ENCODE results near the gene AMMECR1L.

Gene AMMECR1L

DNA sequence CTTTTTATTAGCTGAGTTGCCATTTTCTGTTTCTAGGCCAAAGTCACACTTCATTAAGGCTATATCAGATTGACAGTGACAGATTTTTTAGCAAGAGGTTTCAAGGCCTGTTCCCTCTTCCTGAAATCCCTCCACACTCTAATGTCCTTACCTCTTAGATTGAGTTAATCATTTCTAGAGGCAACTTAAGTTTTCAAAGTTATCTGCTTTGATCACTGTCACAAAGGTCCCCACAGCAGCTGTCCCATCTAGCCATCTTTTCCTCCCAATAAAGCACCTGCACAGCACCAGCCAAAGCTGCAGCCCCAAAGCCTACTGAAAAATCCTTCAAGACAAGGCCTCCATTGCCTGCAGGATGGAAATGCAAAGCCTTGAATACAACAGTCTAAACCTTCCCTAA is 13.4 kb downstream of the AMMECR1L start:
- Mint-ChIP-seq H3K36me3 (ENCODE audit: low read depth) (peaks cover 52% of the 10 kb centered on the region), H3K9me3 (no peaks in the 10 kb centered on the region), H3K4me3 (no peak overlapping the region), H3K27ac (peak overlapping the region; percentile 73), H3K4me1 (peaks cover 7% of the 10 kb centered on the region), H3K27me3 (ENCODE audit: low read depth, poor library complexity) (peaks cover 7% of the 10 kb centered on the region)
- no peak for DNase-seq
- TF ChIP-seq, protein P1, sequence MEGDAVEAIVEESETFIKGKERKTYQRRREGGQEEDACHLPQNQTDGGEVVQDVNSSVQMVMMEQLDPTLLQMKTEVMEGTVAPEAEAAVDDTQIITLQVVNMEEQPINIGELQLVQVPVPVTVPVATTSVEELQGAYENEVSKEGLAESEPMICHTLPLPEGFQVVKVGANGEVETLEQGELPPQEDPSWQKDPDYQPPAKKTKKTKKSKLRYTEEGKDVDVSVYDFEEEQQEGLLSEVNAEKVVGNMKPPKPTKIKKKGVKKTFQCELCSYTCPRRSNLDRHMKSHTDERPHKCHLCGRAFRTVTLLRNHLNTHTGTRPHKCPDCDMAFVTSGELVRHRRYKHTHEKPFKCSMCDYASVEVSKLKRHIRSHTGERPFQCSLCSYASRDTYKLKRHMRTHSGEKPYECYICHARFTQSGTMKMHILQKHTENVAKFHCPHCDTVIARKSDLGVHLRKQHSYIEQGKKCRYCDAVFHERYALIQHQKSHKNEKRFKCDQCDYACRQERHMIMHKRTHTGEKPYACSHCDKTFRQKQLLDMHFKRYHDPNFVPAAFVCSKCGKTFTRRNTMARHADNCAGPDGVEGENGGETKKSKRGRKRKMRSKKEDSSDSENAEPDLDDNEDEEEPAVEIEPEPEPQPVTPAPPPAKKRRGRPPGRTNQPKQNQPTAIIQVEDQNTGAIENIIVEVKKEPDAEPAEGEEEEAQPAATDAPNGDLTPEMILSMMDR (IDR thresholded peaks at IDR 0.05), result no peak

DNA sequence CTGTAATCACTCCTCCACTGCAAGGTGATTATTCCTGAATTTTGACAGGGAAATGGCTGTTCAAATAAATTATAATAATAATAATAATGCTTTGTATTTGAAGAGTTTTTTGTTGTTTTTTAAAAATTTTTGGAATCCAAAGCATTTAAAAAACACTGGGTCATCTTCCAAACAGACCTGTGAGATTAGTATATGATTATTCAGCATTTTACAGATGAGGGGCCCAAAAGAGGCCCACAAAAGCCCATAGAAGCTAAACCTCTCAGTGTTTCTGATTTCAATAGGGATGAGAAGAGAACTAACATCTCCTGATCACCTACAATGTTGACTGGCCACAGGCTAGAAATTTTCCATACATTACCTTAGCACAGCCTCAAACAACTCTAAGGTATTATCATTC is 19.8 kb downstream of the AMMECR1L start:
- TF ChIP-seq, protein P1 (IDR thresholded peaks at IDR 0.05), result no peak
- H3K27ac Mint-ChIP-seq, result no peak overlapping the region
- DNase-seq, result no peak

DNA sequence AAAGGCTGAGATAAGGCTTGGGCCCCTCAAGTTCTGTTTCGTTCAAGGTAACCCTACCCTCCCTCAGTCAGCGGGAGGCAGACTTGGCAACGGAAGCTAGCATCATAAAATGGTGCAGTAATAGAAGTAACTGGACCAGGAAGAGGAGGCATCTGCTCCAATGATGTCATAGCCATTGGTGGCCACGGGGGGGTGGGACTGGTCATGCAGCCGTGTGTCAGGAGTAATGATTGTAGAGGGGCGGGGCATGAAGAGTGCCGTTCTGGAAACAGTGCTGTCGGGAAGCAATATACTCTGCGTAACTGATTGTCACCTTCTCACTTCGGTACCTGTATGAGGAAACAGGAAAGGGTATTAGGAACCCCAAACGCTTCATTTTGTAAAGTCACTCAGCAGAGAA is 20.9 kb downstream of the AMMECR1L start:
- TF ChIP-seq, protein P1 (IDR thresholded peaks at IDR 0.05), result no peak
- peaks cover 20% of the 10 kb centered on the region for H3K4me1 Mint-ChIP-seq
- H3K9me3 Mint-ChIP-seq, result no peaks in the 10 kb centered on the region
- H3K36me3 Mint-ChIP-seq (ENCODE audit: low read depth), result peaks cover 62% of the 10 kb centered on the region
- H3K27me3 Mint-ChIP-seq (ENCODE audit: low read depth, poor library complexity), result peaks cover 9% of the 10 kb centered on the region
- DNase-seq, result peak; percentile 20
- H3K4me3 Mint-ChIP-seq, result no peak overlapping the region
- H3K27ac Mint-ChIP-seq, result peak overlapping the region; percentile 41

More for the DNA sequence above, 19.8 kb downstream of the AMMECR1L start:
- Mint-ChIP-seq H3K4me1 (peaks cover 10% of the 10 kb centered on the region), H3K27me3 (ENCODE audit: low read depth, poor library complexity) (peaks cover 9% of the 10 kb centered on the region), H3K9me3 (no peaks in the 10 kb centered on the region), H3K4me3 (no peak overlapping the region), H3K36me3 (ENCODE audit: low read depth) (peaks cover 69% of the 10 kb centered on the region)

DNA sequence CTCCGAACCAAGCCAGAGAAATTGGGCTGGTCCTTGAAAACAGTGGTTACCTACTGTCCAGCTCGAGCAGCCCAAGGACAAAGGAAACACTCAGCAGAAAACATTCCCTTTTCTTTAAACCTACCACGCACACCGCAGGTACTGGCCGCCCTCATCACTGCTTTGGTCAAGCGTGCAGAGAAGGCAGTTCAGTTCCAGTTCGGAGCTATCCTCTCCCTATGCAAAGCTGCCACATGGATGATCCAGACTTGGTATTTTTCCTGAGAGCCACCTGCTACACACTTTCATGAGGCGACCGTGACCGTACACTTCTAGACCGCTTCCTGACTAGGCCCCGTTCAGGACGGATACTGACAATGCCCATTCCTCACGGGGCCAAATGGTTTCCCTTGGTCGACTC is 23.5 kb downstream of the AMMECR1L start:
- TF ChIP-seq, protein P1 (IDR thresholded peaks at IDR 0.05), result no peak
- H3K4me3 Mint-ChIP-seq, result no peak overlapping the region
- peaks cover 5% of the 10 kb centered on the region for H3K27me3 Mint-ChIP-seq (ENCODE audit: low read depth, poor library complexity)
- H3K27ac Mint-ChIP-seq, result peak overlapping the region; percentile 68
- no peak for DNase-seq
- peaks cover 35% of the 10 kb centered on the region for H3K4me1 Mint-ChIP-seq
- no peaks in the 10 kb centered on the region for H3K9me3 Mint-ChIP-seq
- peaks cover 42% of the 10 kb centered on the region for H3K36me3 Mint-ChIP-seq (ENCODE audit: low read depth)

DNA sequence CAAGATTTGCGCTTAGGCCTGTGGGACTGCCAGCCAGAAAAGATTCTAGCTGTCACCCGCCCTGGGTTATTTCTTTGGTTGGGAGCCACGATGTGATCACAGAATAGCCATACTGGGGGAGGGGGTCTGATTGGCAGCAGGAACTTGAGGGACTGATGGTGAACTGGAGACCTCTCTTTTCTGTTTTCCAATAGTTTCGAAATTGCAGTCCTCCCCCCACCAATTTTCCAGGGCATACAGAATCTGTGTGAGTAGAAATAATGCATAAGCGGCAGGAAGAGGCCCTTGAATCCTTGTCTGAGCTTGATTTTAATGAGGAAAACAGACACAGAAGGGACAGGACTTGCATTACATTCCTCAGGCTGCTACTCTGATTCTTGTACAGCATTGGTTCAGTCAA is 25.6 kb downstream of the AMMECR1L start:
- H3K36me3 Mint-ChIP-seq (ENCODE audit: low read depth), result peaks cover 28% of the 10 kb centered on the region
- TF ChIP-seq, protein P1 (IDR thresholded peaks at IDR 0.05), result no peak
- H3K27me3 Mint-ChIP-seq (ENCODE audit: low read depth, poor library complexity), result peaks cover 9% of the 10 kb centered on the region
- H3K27ac Mint-ChIP-seq, result peak overlapping the region; percentile 3
- no peaks in the 10 kb centered on the region for H3K9me3 Mint-ChIP-seq
- DNase-seq, result no peak
- peaks cover 45% of the 10 kb centered on the region for H3K4me1 Mint-ChIP-seq
- H3K4me3 Mint-ChIP-seq, result no peak overlapping the region

DNA sequence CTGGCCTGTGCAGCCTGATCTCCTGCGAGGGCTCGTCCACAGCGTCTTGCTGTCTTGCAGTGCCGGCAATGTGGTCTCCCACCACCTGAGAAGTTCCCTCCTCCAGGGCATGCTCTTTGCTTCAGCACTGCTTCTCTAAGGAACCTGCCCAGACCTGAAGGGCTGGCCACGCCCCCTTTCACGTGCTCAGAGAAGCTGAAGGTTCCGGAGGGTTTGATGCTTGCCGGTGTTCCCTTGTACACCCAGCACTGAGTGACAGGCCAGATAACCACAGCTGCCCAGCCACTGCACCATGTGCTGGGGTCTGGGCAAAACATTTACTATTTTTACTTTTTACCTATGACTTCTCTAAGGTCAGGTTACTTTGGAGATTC is 26.1 kb downstream of the AMMECR1L start:
- Mint-ChIP-seq H3K27ac (no peak overlapping the region), H3K27me3 (ENCODE audit: low read depth, poor library complexity) (peaks cover 9% of the 10 kb centered on the region), H3K36me3 (ENCODE audit: low read depth) (peaks cover 24% of the 10 kb centered on the region), H3K9me3 (no peaks in the 10 kb centered on the region), H3K4me3 (peak overlapping the region; percentile 69), H3K4me1 (peaks cover 41% of the 10 kb centered on the region)
- DNase-seq, result peak; percentile 68
- TF ChIP-seq, protein P1 (IDR thresholded peaks at IDR 0.05), result no peak
